Posterior cingulate gyrus (tissue), 11 donors: Measurements from ENCODE around the gene ZDHHC11.
"Not testable (repeated sequence)": the region's sequence is repeated elsewhere in the genome, so short reads cannot be mapped to it uniquely, and the experiment has no call there.

ENCODE experiments used
- DNase-seq, 10 donors: peaks; one replicate each; pipeline versions ENCODE4 v3.0.0 to v3.0.0-alpha.2; 2020 to 2021; ENCODE audit warnings: mixed read lengths in 3 of 10
- intact Hi-C: fragments of 100-400 bp; cut with DNase I; formaldehyde crosslinking; loops from one replicate; pipeline ENCODE4 v1.15.1; 2023

Gene ZDHHC11

DNA sequence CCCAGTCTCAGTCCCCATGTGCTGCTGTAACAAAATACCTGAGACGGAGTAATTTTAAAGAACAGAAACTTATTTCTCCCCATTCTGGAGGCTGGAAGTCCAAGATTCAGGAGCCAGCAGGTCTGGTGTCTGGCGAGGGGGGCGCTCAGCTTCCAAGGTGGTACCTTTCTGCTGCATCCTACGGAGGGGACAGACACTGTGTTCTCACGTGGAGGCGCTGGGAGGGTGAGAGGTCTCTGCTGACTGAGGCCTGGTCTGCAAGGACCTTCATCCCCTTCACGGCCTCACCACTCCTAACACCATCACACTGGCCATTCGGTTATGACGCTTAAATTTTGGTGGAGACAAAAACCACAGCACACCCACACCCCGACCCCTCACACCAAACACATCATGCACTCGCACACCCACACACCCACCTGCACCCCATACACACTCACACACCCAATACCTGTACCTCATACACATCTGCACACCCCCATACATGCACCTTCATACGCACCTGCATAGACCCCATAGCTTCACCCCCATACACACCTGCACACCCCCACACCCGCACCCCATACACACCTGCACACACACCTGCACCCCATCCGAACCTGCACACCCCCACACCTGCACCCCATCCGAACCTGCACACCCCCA, 9.8 kb upstream of the ZDHHC11 start:
- intact Hi-C loops, result no loop called here
- DNase-seq, result peak in 1 of 10 donors; percentile 74

DNA sequence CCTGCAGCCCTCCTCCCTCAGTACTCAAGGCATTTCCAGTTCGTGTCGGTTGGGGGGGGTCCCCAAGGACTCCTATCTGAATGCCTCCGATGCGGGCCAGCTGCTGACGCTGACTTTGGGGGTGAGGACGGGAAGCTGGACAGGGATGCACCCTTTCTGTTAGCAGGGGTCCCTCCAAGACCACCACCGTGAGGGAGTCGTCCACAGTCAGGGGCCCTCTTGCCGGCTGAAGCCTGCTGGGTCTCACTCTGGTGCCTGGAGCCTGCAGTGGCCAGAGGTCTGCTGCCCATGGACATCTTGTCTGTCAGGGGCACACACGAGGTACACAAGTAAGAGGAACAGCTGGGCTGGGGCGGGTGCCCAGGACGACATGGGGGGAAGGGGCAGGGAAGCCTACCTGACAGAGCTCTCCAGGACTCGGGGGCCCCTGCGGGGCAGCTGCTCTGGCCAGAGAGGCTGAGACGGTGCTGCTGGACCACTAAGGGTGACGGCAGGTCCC, 9.1 kb upstream of the ZDHHC11 start:
- DNase-seq, result peak in 3 of 10 donors; percentile 62 to 78 (median 76)
- intact Hi-C loops, result no loop called here

DNA sequence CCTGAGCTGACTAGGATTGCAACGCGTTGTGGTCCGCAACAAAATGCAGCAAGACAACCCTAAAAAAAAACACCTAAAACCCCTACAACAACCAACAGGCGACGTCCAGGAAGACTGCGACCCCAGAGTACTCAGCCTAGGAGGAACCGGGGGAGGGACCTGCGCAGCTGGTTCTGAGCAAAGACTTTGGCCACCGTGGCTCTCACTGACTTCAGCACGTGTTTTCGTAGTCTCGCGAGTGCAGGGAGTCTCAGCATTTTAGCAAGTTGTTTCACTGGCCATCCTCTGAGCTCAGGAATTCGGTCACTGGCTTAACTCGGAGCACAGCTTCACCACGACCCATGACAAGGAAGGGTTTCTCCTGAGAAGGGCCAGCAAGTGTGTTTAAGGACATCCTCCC, 8.6 kb upstream of the ZDHHC11 start:
- peak in 2 of 10 donors; percentile 33 to 51 for DNase-seq
- intact Hi-C loops, result no loop called here

DNA sequence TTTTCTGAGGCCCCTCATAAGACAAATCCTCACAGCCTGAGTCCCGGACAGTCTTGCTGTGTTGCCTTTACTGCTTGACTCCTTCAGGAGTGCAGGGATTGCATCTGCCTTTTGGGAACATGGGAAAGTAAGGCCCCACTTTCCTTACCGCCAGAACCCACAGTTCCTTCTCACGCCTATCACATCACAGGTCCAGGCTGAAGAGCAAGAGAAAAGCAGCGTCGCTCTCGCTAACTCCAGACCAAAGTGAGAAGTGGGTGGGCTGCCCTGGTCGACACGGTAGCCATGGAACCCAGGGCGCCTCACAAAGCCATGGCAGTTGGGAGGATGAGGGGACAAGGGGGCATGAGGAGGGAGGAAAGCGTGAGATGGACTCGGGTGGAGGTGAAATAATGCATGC, 7.9 kb upstream of the ZDHHC11 start:
- intact Hi-C loops, result no loop called here
- peak in 3 of 10 donors; percentile 29 to 75 (median 40) for DNase-seq

DNA sequence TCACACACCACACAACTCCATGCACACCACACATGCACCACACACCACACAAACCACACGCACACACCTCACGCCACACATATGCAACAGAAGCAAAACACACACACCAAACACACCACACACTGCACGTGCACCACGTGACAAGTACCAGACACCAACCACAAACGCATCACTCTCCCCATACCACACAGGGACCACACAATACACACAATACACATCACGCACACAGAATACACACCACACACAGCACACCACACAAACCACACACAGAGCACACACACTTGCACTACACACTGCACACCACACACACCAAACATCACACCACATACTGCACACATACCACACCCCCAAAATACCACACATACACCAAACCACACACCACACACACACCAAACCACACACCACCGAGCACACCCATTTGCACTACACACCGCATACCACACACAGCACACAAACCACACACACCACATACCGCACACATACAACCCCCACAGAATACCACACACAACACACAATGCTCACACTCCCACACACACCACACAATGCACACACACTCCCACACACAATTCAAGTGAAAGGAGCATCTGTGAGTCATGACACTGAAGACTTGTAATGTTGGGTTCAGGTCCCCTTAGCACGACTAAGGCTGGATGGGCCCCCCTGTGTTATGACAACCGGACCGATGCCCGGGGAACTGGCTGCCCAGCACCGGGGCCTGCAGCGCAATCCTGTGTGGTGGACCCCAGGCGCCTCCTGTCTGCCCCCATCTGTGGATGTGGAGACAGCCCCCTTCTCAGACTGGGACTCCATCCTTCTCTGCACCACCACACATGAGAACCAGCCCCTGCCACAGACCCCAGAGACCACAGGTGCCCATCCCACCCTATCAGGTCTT, 6.0 kb upstream of the ZDHHC11 start:
- peak in 4 of 10 donors; percentile 6 to 56 (median 28) for DNase-seq
- intact Hi-C loops, result no loop called here

DNA sequence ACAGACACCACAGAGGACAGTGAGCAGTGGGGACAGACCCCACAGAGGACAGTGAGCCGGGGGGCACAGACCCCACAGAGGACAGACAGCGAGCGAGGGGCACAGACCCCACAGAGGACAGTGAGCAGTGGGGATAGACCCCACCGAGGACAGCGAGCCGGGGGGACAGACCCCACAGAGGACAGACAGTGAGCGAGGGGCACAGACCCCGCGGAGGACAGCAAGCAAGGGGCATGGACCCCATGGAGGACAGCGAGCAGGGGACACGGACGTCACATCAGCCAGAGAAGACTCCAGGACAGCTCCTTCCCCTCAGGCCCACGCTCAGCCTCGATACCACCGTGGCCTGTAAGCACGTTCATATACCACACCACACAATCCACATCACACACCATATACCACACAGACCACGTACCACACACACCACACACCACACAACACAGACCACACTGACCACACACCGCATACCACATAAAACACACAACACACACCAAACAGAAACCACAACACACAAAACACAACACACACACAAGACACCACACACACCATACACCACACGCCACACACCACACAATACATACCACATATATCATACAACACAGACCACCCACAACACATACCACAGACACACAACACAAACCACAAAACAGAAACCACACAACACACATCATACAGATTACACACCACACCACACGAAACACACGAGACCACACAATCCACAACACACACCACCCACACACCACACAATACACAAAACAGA, 5.2 kb upstream of the ZDHHC11 start:
- intact Hi-C loops, result no loop called here
- peak in 4 of 10 donors; percentile 2 to 56 (median 26) for DNase-seq

DNA sequence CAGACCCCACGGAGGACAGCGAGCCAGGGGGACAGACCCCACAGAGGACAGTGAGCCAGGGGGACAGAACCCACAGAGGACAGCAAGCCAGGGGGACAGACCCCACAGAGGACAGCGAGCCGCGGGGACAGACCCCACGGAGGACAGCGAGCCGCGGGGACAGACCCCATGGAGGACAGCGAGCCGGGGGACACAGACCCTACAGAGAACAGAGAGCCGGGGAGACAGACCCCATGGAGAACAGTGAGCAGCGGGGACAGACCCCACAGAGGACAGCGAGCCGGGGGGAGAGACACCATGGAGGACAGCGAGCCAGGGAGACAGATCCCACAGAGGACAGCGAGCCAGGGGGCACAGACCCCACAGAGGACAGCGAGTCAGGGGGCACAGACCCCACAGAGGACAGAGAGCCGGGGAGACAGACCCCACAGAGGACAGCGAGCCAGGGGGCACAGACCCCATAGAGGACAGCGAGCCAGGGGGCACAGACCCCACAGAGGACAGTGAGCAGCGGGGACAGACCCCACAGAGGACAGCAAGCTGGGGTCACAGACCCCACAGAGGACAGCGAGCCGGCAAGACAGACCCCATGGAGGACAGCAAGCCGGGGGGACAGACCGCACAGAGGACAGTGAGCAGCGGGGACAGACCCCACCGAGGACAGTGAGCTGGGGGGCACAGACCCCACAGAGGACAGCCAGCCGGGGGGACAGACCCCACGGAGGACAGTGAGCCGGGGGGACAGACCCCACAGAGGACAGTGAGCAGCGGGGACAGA, 4.4 kb upstream of the ZDHHC11 start:
- intact Hi-C loops, result no loop called here
- DNase-seq, result peak in 4 of 10 donors; percentile 4 to 67 (median 32)

DNA sequence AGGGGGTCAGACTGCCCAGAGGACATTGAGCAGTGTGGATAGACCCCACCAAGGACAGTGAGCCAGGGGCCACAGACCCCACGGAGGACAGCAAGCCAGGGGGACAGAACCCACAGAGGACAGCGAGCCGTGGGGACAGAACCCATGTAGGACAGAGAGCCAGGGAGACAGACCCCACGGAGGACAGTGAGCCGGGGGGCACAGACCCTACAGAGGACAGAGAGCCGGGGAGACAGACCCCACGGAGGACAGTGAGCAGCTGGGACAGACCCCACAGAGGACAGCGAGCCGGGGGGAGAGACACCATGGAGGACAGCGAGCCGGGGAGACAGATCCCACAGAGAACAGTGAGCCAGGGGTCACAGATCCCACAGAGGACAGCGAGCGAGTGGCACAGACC, 3.4 kb upstream of the ZDHHC11 start:
- intact Hi-C loops, result no loop called here
- DNase-seq, result peak in 3 of 10 donors; percentile 22 to 73 (median 30)

DNA sequence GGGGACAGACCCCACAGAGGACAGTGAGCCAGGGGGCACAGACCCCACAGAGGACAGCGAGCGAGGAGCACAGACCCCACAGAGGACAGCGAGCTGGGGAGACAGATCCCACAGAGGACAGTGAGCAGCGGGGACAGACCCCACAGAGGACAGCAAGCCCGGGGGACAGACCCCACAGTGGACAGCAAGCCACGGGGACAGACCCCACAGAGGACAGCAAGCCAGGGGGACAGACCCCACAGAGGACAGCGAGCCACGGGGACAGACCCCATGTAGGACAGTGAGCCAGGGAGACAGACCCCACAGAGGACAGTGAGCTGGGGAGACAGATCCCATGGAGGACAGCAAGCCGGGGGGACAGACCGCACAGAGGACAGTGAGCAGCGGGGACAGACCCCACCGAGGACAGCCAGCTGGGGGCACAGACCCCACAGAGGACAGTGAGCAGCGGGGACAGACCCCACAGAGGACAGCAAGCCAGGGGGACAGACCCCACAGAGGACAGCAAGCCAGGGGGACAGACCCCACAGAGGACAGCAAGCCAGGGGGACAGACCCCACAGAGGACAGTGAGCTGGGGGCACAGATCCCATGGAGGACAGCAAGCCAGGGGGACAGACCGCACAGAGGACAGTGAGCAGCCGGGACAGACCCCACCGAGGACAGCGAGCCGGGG, 2.8 kb upstream of the ZDHHC11 start:
- peak in 4 of 10 donors; percentile 2 to 55 (median 23) for DNase-seq
- intact Hi-C loops, result not testable (repeated sequence)

DNA sequence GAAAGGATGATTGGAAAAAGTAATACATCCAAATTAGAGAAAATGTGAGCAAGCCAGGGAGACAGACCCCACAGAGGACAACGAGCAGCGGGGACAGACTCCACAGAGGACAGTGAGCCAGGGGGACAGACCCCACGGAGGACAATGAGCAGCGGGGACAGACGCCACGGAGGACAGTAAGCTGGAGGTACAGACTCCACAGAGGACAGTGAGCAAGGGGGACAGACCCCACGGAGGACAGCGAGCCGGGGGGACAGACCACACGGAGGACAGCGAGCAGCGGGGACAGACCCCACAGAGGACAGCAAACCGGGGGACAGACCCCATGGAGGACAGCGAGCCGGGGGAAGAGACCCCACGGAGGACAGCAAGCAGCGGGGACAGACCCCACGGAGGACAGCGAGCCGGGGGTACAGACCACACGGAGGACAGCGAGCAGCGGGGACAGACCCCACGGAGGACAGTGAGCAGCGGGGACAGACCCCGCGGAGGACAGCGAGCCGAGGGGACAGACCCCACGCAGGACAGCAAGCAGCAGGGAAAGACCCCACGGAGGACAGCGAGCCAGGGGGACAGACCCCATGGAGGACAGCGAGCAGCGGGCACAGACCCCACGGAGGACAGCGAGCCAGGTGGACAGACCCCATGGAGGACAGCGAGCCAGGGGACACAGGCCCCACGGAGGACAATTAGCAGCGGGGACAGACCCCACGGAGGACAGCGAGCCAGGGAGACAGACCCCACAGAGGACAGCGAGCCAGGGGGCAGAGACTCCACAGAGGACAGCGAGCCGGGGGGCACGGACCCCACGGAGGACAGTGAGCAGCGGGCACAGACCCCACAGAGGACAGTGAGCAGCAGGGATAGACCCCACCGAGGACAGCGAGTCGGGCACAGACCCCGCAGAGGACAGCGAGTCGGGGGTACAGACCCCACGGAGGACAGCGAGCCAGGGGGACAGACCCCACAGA, 1.9 kb upstream of the ZDHHC11 start:
- intact Hi-C loops, result no loop called here
- peak in 5 of 10 donors; percentile 2 to 67 (median 16) for DNase-seq

DNA sequence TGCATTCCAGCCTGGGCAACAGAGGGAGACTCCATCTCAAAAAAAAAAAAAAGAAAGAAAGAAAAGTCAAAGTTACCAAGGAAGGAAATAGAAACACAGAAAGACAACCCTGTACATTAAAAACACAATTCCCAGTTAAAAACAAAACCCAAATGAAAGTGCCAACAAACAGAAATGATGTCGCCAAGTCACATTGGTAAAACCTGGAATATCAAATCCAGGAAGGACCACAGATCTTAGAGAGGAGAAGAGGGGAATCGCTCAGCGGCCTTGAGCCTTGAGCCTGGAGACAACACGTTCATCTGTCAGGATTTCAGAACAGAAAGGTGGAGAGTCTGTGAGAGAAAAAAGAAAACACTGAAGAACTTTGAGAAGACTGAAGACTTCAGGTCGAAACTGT, 1.2 kb upstream of the ZDHHC11 start:
- intact Hi-C loops, result no loop called here
- DNase-seq, result peak in 1 of 10 donors; percentile 14

DNA sequence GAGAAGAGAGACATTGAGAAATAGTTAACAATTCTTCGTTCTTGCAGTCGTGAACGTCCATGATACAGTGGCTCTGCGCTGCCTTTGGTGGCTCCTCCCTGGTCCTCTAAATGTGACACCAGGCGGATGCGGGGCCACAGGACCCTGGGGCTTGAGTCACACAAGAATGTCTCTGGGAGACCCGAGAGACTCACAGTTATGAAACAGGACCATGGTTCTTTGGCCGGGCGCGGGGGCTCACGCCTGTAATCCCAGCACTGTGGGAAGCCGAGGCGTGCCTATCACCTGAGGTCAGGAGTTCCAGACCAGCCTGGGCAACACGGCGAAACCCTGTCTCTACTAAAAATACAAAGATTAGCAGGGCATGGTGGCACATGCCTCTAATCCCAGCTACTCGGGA, 767 bp upstream of the ZDHHC11 start:
- intact Hi-C loops, result no loop called here
- peak in 7 of 10 donors; percentile 0 to 82 (median 10) for DNase-seq

DNA sequence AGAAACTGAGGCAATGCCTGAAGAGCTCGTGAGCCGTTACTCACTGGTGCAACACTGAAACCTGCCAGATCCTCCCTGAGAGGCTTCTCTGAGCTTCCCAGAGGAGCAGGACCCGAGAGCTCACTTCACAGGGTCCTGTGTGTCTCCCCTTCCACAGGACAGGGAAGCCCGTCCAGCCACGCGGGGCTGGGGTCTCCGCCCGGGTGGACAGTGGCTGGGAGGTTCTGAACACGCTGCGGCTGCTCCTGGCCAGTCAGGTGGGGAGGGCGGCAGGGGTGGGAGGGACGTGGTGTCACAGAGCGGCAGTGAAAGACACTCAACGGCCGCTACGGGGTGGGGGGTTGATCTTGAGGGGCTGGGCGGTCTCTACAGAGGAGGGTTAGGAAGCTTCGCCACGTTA, 290 bp upstream of the ZDHHC11 start:
- intact Hi-C loops, result no loop called here
- DNase-seq, result peak in 5 of 10 donors; percentile 1 to 41 (median 11)

DNA sequence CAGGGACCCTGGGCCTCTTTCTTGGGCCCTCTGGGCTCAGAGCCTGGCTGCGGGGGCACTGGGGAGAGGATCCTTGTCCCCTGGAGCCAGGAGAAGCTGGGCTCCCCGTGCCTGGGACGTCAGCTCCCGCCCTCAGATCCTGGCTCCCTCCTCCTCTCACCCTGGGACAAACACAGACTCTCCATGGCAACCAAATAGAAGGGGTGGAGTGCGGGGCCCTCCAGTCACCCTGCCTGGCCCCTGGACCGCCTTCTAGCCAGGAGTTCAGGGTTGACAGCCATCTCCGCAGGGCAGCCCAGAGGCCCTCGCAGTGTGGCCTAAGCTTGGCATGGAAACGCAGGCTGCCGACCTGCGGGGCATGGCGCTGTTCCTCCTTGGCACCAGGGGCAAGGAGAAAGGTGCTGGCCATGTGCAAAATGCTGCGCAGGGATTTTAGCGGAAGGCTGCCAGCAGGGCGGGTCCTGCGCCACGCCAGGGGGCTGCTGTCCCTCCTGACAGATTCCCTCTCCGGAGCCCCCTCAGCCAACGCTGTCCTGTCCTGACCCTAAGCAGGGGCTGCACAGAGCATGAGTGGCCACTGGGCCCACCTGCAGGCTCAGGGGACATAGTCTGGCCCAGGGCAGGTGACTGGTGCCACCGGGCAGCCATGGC, 1.0 kb downstream of the ZDHHC11 start:
- peak in 7 of 10 donors; percentile 6 to 67 (median 21) for DNase-seq
- intact Hi-C loops, result loop anchor here (5.0 kb wide), 1 partner anchor 92 kb away; no protein-coding TSS in a partner anchor

DNA sequence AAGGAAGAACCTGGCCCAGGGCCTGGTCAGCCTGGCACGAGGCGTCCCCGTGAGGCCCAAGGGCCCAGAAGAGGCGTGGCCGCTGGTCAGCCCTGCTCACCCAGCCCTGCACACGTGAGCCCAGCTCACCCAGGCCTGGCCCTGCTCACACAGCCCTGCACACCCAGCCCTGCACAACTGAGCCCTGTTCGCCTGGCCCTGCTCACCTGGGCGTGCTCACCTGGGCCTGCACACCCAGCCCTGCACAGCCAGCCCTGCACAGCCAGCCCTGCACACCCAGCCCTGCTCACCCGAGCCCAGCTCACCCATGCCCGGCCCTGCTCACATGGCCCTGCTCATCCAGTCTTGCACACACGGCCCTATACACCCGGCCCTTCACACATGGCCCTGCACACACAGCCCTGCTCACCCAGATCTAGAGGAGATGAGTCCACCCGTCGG, 2.1 kb downstream of the ZDHHC11 start:
- intact Hi-C loops, result loop anchor here (5.0 kb wide), 1 partner anchor 91 kb away; no protein-coding TSS in a partner anchor
- DNase-seq, result peak in 4 of 10 donors; percentile 4 to 76 (median 62)

DNA sequence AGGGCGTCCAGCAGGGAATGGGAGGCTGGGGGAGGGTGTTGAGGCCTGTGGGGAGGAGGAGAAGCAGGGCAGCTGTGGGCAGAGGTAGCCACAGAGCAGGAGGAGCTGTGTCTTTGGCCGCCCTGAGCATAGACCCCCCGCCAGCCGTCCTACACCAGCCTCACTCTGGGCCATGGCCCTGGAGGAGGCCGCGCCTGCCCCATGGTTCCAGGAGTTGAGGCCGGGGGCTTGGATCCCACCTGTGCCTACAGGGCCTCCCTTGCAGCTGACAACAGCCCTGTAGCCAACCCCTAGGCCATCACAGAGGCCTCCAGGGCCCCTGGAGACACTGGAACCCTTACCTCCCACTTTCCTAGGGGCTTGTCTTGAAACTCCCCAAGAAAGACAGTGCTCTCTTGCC, 3.0 kb downstream of the ZDHHC11 start:
- intact Hi-C loops, result loop anchor here (5.0 kb wide), 1 partner anchor 90 kb away; no protein-coding TSS in a partner anchor
- peak in 3 of 10 donors; percentile 16 to 66 (median 49) for DNase-seq

DNA sequence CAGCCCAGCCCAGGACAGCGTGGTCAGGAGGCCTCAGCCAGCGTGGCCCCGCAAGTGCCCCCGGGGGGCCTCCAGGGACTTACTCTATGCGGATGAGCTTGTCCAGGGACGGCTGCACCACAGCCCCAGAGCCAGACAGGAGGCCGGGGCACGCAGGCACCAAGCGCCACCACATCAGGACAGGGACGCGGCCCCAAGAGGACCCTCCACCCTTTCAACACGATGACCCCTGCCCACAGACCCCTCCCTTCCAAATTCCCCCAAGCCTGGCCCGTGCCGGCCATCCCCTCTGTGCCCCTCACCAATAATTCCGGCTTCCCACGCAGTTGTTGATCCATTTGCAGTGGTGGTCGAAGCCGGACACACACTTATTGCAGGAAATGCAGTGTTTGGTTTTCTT, 3.6 kb downstream of the ZDHHC11 start:
- DNase-seq, result peak in 2 of 10 donors; percentile 28 to 66
- intact Hi-C loops, result loop anchor here (5.0 kb wide), 1 partner anchor 90 kb away; no protein-coding TSS in a partner anchor
